AG09309 (cell line): ENCODE data around the gene PCDHGA6.
"Not testable (repeated sequence)": the region's sequence is repeated elsewhere in the genome, so short reads cannot be mapped to it uniquely, and the experiment has no call there.

Experiments used
- DNase-seq: peaks from one replicate; pipeline ENCODE4 v3.0.0-alpha.2; 2010; ENCODE audit warnings: low read depth
- H3K4me3 ChIP-seq: 2 replicates; pipeline ENCODE4 v1.5.1; 2011; ENCODE audit warnings: mild to moderate bottlenecking, low read depth, low read length, moderate library complexity; ENCODE audit not compliant: control insufficient read depth
- CTCF ChIP-seq: IDR thresholded peaks from 2 replicates; pipeline ENCODE4 v1.5.1; 2011; ENCODE audit warnings: mild to moderate bottlenecking, low read depth, low read length, inconsistent platforms; ENCODE audit not compliant: insufficient read depth, control insufficient read depth; ENCODE audit errors: missing control alignments

Gene PCDHGA6

GRCh38 chr5:141373673-141374317 is at the start of gene PCDHGA6:
TSS of gene PCDHGA6 (plus strand) at chr5:141373891. CDS start at chr5:141374084, 193 bp downstream.
- H3K4me3 ChIP-seq, result peak within 1 kb of the TSS; percentile 39
- TF ChIP-seq CTCF, result peak; percentile 66
- no peak for DNase-seq

GRCh38 chr5:141326088-141326854 is 47.4 kb upstream of the PCDHGA6 start:
- peak overlapping the region; percentile 43 for H3K4me3 ChIP-seq
- DNase-seq, result peak; percentile 39
- peak; percentile 85 for TF ChIP-seq CTCF

- no peak for TF ChIP-seq CTCF
- no peak overlapping the region for H3K4me3 ChIP-seq
- no peak for DNase-seq
These were observed 45.5 kb upstream of the PCDHGA6 start for GRCh38 chr5:141328231-141328630.

- peak; percentile 74 for TF ChIP-seq CTCF
- peak; percentile 46 for DNase-seq
- H3K4me3 ChIP-seq, result peak within 1 kb of the TSS; percentile 45
These were observed 43.2 kb upstream of the PCDHGA6 start, which contains the start of gene PCDHGA1 for GRCh38 chr5:141330299-141331080. TSS of gene PCDHGA1 (plus strand) at chr5:141330514.

GRCh38 chr5:141332571-141332970 is 41.1 kb upstream of the PCDHGA6 start:
- not testable (repeated sequence) for DNase-seq, H3K4me3 ChIP-seq

- no peak for DNase-seq
- peak; percentile 73 for TF ChIP-seq CTCF
- H3K4me3 ChIP-seq, result peak within 1 kb of the TSS; percentile 53
These were observed 35.0 kb upstream of the PCDHGA6 start, which contains the start of gene PCDHGA2 for GRCh38 chr5:141338538-141339306. TSS of gene PCDHGA2 (plus strand) at chr5:141338760.

- not testable (repeated sequence) for DNase-seq, H3K4me3 ChIP-seq
These were observed 32.8 kb upstream of the PCDHGA6 start for GRCh38 chr5:141340781-141341354.
